KMS-11 (cell line): ENCODE measurements around the gene PIWIL4.
"Not testable (repeated sequence)": the region's sequence is repeated elsewhere in the genome, so short reads cannot be mapped to it uniquely, and the experiment has no call there.

ENCODE experiments used
- H2AFZ ChIP-seq: fragments of 200-600 bp; sonication (generic); 2 replicates; pipeline ENCODE4 v1.6.1; 2016; ENCODE audit warnings: antibody characterized with exemption, mixed run types, low read depth
- H3K27ac ChIP-seq: fragments of 200-600 bp; sonication (generic); 2 replicates; pipeline ENCODE4 v1.6.1; 2016; ENCODE audit warnings: mild to moderate bottlenecking, mixed run types
- H3K27me3 ChIP-seq: fragments of 200-600 bp; sonication (generic); 2 replicates; pipeline ENCODE4 v1.6.1; 2017; ENCODE audit warnings: mild to moderate bottlenecking, low read depth, mixed run types, moderate library complexity; ENCODE audit not compliant: insufficient read depth
- H3K36me3 ChIP-seq: fragments of 200-600 bp; sonication (generic); 2 replicates; pipeline ENCODE4 v1.6.1; 2017; ENCODE audit warnings: mild to moderate bottlenecking, mixed run types; ENCODE audit not compliant: insufficient read depth
- H3K4me1 ChIP-seq: fragments of 200-600 bp; sonication (generic); 2 replicates; pipeline ENCODE4 v1.6.1; 2016; ENCODE audit warnings: mild to moderate bottlenecking, low read depth, mixed run types; ENCODE audit not compliant: poor library complexity, severe bottlenecking
- H3K4me2 ChIP-seq: fragments of 200-600 bp; sonication (generic); 2 replicates; pipeline ENCODE4 v1.7.0; 2016; ENCODE audit warnings: mild to moderate bottlenecking, mixed run types
- H3K4me3 ChIP-seq: fragments of 200-600 bp; sonication (generic); IDR thresholded peaks from 2 replicates; pipeline ENCODE4 v1.6.1; 2017; ENCODE audit warnings: low read depth, low read length, mixed read lengths; ENCODE audit not compliant: insufficient read depth
- H3K79me2 ChIP-seq: fragments of 200-600 bp; sonication (generic); 2 replicates; pipeline ENCODE4 v1.6.1; 2016; ENCODE audit warnings: low read depth, mixed run types; ENCODE audit not compliant: insufficient read depth
- H3K9ac ChIP-seq: fragments of 200-600 bp; sonication (generic); 2 replicates; pipeline ENCODE4 v1.6.1; 2016; ENCODE audit warnings: mild to moderate bottlenecking, mixed run types
- H4K20me1 ChIP-seq: fragments of 200-600 bp; sonication (generic); 2 replicates; pipeline ENCODE4 v1.6.1; 2016; ENCODE audit warnings: mild to moderate bottlenecking, mixed run types; ENCODE audit not compliant: insufficient read depth
- CTCF ChIP-seq: fragments of 200-600 bp; sonication (generic); conservative IDR thresholded peaks from 2 replicates; pipeline ENCODE4 v1.6.1; 2017; ENCODE audit warnings: low read depth, mild to moderate bottlenecking, antibody characterized with exemption, low read length, moderate library complexity, mixed read lengths

The PIWIL4 gene

GRCh38 chr11:94563176-94563847, 3.9 kb upstream of the PIWIL4 start:
- no peak for TF ChIP-seq CTCF
- no peak overlapping the region for H3K4me2 ChIP-seq
- no peaks in the 10 kb centered on the region for H3K27me3 ChIP-seq
- H4K20me1 ChIP-seq: no peaks in the 10 kb centered on the region
- H2AFZ ChIP-seq: no peak overlapping the region
- H3K4me1 ChIP-seq: no peaks in the 10 kb centered on the region
- no peak overlapping the region for H3K9ac ChIP-seq
- H3K27ac ChIP-seq: no peak overlapping the region
- H3K36me3 ChIP-seq: no peaks in the 10 kb centered on the region
- no peaks in the 10 kb centered on the region for H3K79me2 ChIP-seq
- no peak overlapping the region for H3K4me3 ChIP-seq

- H2AFZ ChIP-seq: no peak overlapping the region
- no peaks in the 10 kb centered on the region for H3K4me1 ChIP-seq
- H3K4me2 ChIP-seq: no peak overlapping the region
- no peaks in the 10 kb centered on the region for H4K20me1 ChIP-seq
- no peak overlapping the region for H3K4me3 ChIP-seq
- H3K36me3 ChIP-seq: no peaks in the 10 kb centered on the region
- H3K9ac ChIP-seq: no peak overlapping the region
- H3K79me2 ChIP-seq: no peaks in the 10 kb centered on the region
- no peak overlapping the region for H3K27ac ChIP-seq
- no peak for TF ChIP-seq CTCF
- no peaks in the 10 kb centered on the region for H3K27me3 ChIP-seq
Measured at GRCh38 chr11:94563848-94564467, 3.2 kb upstream of the PIWIL4 start.

- H3K4me2 ChIP-seq: no peak overlapping the region
- no peaks in the 10 kb centered on the region for H3K4me1 ChIP-seq
- no peak overlapping the region for H2AFZ ChIP-seq
- TF ChIP-seq CTCF: no peak
- H3K36me3 ChIP-seq: no peaks in the 10 kb centered on the region
- no peaks in the 10 kb centered on the region for H3K79me2 ChIP-seq
- H3K27me3 ChIP-seq: no peaks in the 10 kb centered on the region
- no peaks in the 10 kb centered on the region for H4K20me1 ChIP-seq
- H3K4me3 ChIP-seq: no peak overlapping the region
- no peak overlapping the region for H3K27ac ChIP-seq
- H3K9ac ChIP-seq: no peak overlapping the region
Measured at GRCh38 chr11:94568200-94568599, 1.0 kb downstream of the PIWIL4 start.

GRCh38 chr11:94568717-94569116, 1.5 kb downstream of the PIWIL4 start:
- H3K4me3 ChIP-seq: no peak overlapping the region
- no peaks in the 10 kb centered on the region for H4K20me1 ChIP-seq
- TF ChIP-seq CTCF: no peak
- H3K79me2 ChIP-seq: no peaks in the 10 kb centered on the region
- no peaks in the 10 kb centered on the region for H3K36me3 ChIP-seq
- H3K27ac ChIP-seq: no peak overlapping the region
- H2AFZ ChIP-seq: no peak overlapping the region
- H3K4me2 ChIP-seq: no peak overlapping the region
- no peaks in the 10 kb centered on the region for H3K4me1 ChIP-seq
- no peaks in the 10 kb centered on the region for H3K27me3 ChIP-seq
- H3K9ac ChIP-seq: no peak overlapping the region

GRCh38 chr11:94572975-94573374, 5.8 kb downstream of the PIWIL4 start:
- H3K79me2 ChIP-seq, H3K36me3 ChIP-seq, H2AFZ ChIP-seq, H3K27ac ChIP-seq, H4K20me1 ChIP-seq, H3K4me1 ChIP-seq, H3K9ac ChIP-seq, H3K4me2 ChIP-seq, H3K27me3 ChIP-seq, H3K4me3 ChIP-seq: not testable (repeated sequence)
